ENCODE measurements around the gene MEGF9.

MEGF9 gene

GRCh38 chr9:120570296-120570695 lies 144.0 kb downstream of the MEGF9 start:
- H3K9me3 ChIP-seq (ENCODE audit: low read length) = no peaks in the 10 kb centered on the region
- H3K36me3 ChIP-seq (ENCODE audit: insufficient read depth, low read length) = peaks cover 70% of the 10 kb centered on the region
- H3K4me2 ChIP-seq (ENCODE audit: low read length) = no peak overlapping the region
- no peaks in the 10 kb centered on the region for H3K9me2 ChIP-seq (ENCODE audit: low read depth, low read length)
- H4K20me1 ChIP-seq (ENCODE audit: insufficient read depth, low read length) = no peaks in the 10 kb centered on the region
- TF ChIP-seq CTCF (IDR thresholded peaks at IDR 0.05; ENCODE audit: low read length) = no peak
- TF ChIP-seq EZH2 (IDR thresholded peaks at IDR 0.05; ENCODE audit: borderline replicate concordance, low read length) = no peak
- no peak overlapping the region for H3K27ac ChIP-seq (ENCODE audit: low read depth, low read length, poor library complexity, severe bottlenecking)
- no peak overlapping the region for H2AFZ ChIP-seq (ENCODE audit: low read length)
- H3K4me3 ChIP-seq (ENCODE audit: low read depth, low read length, poor library complexity, severe bottlenecking) = no peak overlapping the region
- H3K27me3 ChIP-seq (ENCODE audit: insufficient read depth, low read length) = no peaks in the 10 kb centered on the region
- no peaks in the 10 kb centered on the region for H3F3A ChIP-seq (ENCODE audit: insufficient read depth, low read length)
- peaks cover 27% of the 10 kb centered on the region for H3K79me2 ChIP-seq (ENCODE audit: insufficient read depth, low read length)
- no peak overlapping the region for H3K9ac ChIP-seq (ENCODE audit: low read length)
- H3K4me1 ChIP-seq (ENCODE audit: insufficient read depth, low read length, severe bottlenecking) = peaks cover 13% of the 10 kb centered on the region

GRCh38 chr9:120569556-120569955 lies 144.7 kb downstream of the MEGF9 start:
- Histone ChIP-seq H3K4me2 (ENCODE audit: low read length) (no peak overlapping the region), H3K9ac (ENCODE audit: low read length) (no peak overlapping the region), H3K79me2 (ENCODE audit: insufficient read depth, low read length) (peaks cover 23% of the 10 kb centered on the region), H3K27me3 (ENCODE audit: insufficient read depth, low read length) (no peaks in the 10 kb centered on the region), H3F3A (ENCODE audit: insufficient read depth, low read length) (no peaks in the 10 kb centered on the region), H3K27ac (ENCODE audit: low read depth, low read length, poor library complexity, severe bottlenecking) (no peak overlapping the region), H3K36me3 (ENCODE audit: insufficient read depth, low read length) (peaks cover 78% of the 10 kb centered on the region), H2AFZ (ENCODE audit: low read length) (no peak overlapping the region), H4K20me1 (ENCODE audit: insufficient read depth, low read length) (no peaks in the 10 kb centered on the region), H3K4me1 (ENCODE audit: insufficient read depth, low read length, severe bottlenecking) (peaks cover 6% of the 10 kb centered on the region), H3K9me2 (ENCODE audit: low read depth, low read length) (no peaks in the 10 kb centered on the region), H3K4me3 (ENCODE audit: low read depth, low read length, poor library complexity, severe bottlenecking) (no peak overlapping the region), H3K9me3 (ENCODE audit: low read length) (no peaks in the 10 kb centered on the region)
- no peak for TF ChIP-seq EZH2 (IDR thresholded peaks at IDR 0.05; ENCODE audit: borderline replicate concordance, low read length)
- no peak for TF ChIP-seq CTCF (IDR thresholded peaks at IDR 0.05; ENCODE audit: low read length)

- Histone ChIP-seq H3K79me2 (ENCODE audit: insufficient read depth, low read length) (peaks cover 17% of the 10 kb centered on the region), H3K27me3 (ENCODE audit: insufficient read depth, low read length) (no peaks in the 10 kb centered on the region), H3K4me2 (ENCODE audit: low read length) (no peak overlapping the region), H3K9me3 (ENCODE audit: low read length) (no peaks in the 10 kb centered on the region), H2AFZ (ENCODE audit: low read length) (no peak overlapping the region), H3F3A (ENCODE audit: insufficient read depth, low read length) (no peaks in the 10 kb centered on the region), H3K4me1 (ENCODE audit: insufficient read depth, low read length, severe bottlenecking) (no peaks in the 10 kb centered on the region), H3K27ac (ENCODE audit: low read depth, low read length, poor library complexity, severe bottlenecking) (no peak overlapping the region), H3K4me3 (ENCODE audit: low read depth, low read length, poor library complexity, severe bottlenecking) (no peak overlapping the region), H3K9me2 (ENCODE audit: low read depth, low read length) (no peaks in the 10 kb centered on the region), H3K9ac (ENCODE audit: low read length) (no peak overlapping the region), H3K36me3 (ENCODE audit: insufficient read depth, low read length) (peaks cover 85% of the 10 kb centered on the region), H4K20me1 (ENCODE audit: insufficient read depth, low read length) (no peaks in the 10 kb centered on the region)
- TF ChIP-seq CTCF (IDR thresholded peaks at IDR 0.05; ENCODE audit: low read length) = no peak
- no peak for TF ChIP-seq EZH2 (IDR thresholded peaks at IDR 0.05; ENCODE audit: borderline replicate concordance, low read length)
These were observed 145.5 kb downstream of the MEGF9 start for GRCh38 chr9:120568816-120569215.

Measured in OCI-LY1 (cell line).